ENCODE results near the gene EBF4.
"Not testable (repeated sequence)": the region's sequence is repeated elsewhere in the genome, so short reads cannot be mapped to it uniquely, and the experiment has no call there.

The EBF4 gene

GRCh38 chr20:2757969-2758368 lies 65.4 kb downstream of the EBF4 start:
- no peak for DNase-seq (ENCODE audit: low read depth)

- DNase-seq (ENCODE audit: low read depth) = no peak
These were observed 66.6 kb downstream of the EBF4 start for GRCh38 chr20:2759143-2759542.

- no peak for DNase-seq (ENCODE audit: low read depth)
These were observed 67.2 kb downstream of the EBF4 start for GRCh38 chr20:2759603-2760296.

GRCh38 chr20:2760297-2760951 lies 67.8 kb downstream of the EBF4 start:
- no peak for DNase-seq (ENCODE audit: low read depth)

- no peak for DNase-seq (ENCODE audit: low read depth)
These were observed 68.3 kb downstream of the EBF4 start for GRCh38 chr20:2760952-2761305.

- DNase-seq (ENCODE audit: low read depth) = no peak
These were observed 69.3 kb downstream of the EBF4 start for GRCh38 chr20:2761885-2762284.

- DNase-seq (ENCODE audit: low read depth) = no peak
These were observed 70.1 kb downstream of the EBF4 start for GRCh38 chr20:2762578-2763131.

GRCh38 chr20:2763186-2763585 lies 70.6 kb downstream of the EBF4 start:
- no peak for DNase-seq (ENCODE audit: low read depth)

GRCh38 chr20:2767768-2768631 lies 75.4 kb downstream of the EBF4 start:
- no peak for DNase-seq (ENCODE audit: low read depth)

- DNase-seq (ENCODE audit: low read depth) = no peak
These were observed 76.0 kb downstream of the EBF4 start for GRCh38 chr20:2768632-2769015.

- not testable (repeated sequence) for DNase-seq (ENCODE audit: low read depth)
These were observed 77.5 kb downstream of the EBF4 start for GRCh38 chr20:2770091-2770490.

- no peak for DNase-seq (ENCODE audit: low read depth)
These were observed 79.1 kb downstream of the EBF4 start for GRCh38 chr20:2771631-2772080.

- no peak for DNase-seq (ENCODE audit: low read depth)
These were observed 81.2 kb downstream of the EBF4 start for GRCh38 chr20:2773812-2774211.

GRCh38 chr20:2775139-2775538 lies 82.6 kb downstream of the EBF4 start:
- no peak for DNase-seq (ENCODE audit: low read depth)

GRCh38 chr20:2778602-2779321 lies 86.2 kb downstream of the EBF4 start:
- DNase-seq (ENCODE audit: low read depth) = no peak

GRCh38 chr20:2780948-2781347 lies 88.4 kb downstream of the EBF4 start:
- no peak for DNase-seq (ENCODE audit: low read depth)

- no peak for DNase-seq (ENCODE audit: low read depth)
These were observed 91.5 kb downstream of the EBF4 start for GRCh38 chr20:2783908-2784566.

- DNase-seq (ENCODE audit: low read depth) = no peak
These were observed 100.9 kb downstream of the EBF4 start for GRCh38 chr20:2793471-2793870.

- no peak for DNase-seq (ENCODE audit: low read depth)
These were observed 101.7 kb downstream of the EBF4 start for GRCh38 chr20:2794202-2794748.

- no peak for DNase-seq (ENCODE audit: low read depth)
These were observed 102.4 kb downstream of the EBF4 start for GRCh38 chr20:2794866-2795447.

- DNase-seq (ENCODE audit: low read depth) = no peak
These were observed 102.9 kb downstream of the EBF4 start for GRCh38 chr20:2795451-2795850.

Data from HS-5 (cell line).